Stimulated activated CD4-positive, alpha-beta T cell treated with anti-CD3 and anti-CD28 coated beads, Interleukin-2, amount 100 ng/mL, for 24 hours (primary cell): Measurements from ENCODE around the gene PLEKHB2.
"Not testable (repeated sequence)": the region's sequence is repeated elsewhere in the genome, so short reads cannot be mapped to it uniquely, and the experiment has no call there.

Experiments
- DNase-seq, 2 donors: peaks; one replicate each; pipeline ENCODE4 v3.0.0-alpha.2; 2020

Gene PLEKHB2

DNA sequence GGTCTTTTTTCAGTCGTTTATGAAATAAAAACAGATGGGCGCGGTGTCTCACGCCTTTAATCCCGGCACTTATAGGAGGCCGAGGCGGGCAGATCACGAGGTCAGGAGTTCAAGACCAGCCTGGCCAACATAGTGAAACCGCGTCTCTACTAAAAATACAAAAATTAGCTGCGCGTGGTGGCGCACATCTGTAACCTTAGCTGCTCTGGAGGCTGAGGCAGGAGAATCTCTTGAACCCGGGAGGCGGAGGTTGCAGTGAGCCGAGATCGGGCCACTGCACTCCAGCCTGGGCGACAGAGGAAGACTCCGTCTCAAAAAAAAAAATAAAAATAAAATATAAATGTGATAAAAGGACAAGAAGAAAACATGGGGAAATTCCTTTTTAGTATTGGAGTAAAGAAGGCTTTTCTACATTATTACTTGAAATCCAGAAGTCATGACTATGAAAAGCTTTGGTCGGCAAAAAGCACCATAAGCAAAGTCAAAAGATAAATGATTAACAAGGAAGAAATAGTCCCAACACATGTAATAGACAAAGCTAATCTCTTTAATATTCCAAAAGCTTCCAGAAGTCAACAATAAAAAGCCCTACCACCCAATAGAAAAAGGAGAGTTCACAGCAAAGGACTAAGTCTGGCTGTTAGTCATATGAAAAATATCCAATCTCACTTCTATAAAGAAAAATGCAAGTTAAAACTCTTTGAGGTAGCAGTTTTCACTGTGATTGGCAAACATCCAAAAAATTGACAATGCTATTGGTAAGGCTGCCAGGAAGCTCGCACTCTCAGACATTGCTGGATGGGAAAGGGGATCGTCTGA, 10.5 kb upstream of the PLEKHB2 start:
- no peak for DNase-seq

DNA sequence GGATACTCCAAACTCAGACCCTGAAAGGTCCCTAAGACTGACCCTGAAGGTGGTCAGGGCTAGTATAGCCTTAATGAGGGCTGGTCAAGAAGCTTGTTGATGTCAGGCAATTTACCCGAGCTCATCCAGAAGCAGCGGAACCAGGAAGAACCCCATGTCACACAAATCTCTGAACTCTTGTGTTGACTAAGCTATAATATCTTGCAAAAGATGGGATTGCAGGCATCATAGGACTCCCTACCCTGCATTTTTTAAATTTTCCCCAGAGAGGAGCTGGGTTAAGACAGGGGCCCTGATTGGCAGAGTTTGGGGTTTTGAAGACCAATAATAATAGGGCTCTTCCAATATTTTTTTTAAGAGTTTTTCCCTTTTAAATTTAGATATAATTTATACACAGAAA, 2.0 kb upstream of the PLEKHB2 start:
- no peak for DNase-seq

DNA sequence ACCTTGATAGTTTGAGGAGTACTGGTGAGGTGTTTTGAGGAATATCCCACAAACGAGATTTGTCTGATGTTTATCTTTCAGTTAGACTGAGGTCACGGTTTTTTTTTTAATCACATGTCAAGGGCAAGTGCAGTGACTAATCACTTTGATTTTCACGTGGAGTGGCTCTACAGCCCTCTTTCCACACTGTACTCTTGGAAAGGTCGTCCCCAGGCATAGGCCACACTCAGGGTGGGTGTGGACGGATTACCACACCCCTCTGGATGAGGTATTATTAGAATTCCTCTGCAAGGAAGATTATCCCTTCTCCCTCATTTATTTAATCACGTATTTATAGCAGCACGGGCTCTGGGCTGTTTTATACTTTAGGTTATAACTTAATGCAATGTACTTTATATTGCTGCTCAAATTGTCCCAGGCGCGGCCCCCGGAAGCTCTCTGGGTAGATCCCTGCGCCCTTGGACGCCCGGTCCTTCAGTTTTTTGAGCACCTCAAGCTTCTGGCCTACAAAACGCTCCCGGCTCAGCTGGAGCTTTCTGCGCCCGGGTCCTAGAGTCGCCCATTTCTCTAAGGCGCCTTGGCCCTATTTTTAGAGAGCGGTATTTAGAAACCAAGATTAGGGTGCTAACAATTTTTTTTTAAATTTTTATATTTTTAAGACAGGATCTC, 515 bp upstream of the PLEKHB2 start:
- DNase-seq, result peak; percentile 35 to 54

DNA sequence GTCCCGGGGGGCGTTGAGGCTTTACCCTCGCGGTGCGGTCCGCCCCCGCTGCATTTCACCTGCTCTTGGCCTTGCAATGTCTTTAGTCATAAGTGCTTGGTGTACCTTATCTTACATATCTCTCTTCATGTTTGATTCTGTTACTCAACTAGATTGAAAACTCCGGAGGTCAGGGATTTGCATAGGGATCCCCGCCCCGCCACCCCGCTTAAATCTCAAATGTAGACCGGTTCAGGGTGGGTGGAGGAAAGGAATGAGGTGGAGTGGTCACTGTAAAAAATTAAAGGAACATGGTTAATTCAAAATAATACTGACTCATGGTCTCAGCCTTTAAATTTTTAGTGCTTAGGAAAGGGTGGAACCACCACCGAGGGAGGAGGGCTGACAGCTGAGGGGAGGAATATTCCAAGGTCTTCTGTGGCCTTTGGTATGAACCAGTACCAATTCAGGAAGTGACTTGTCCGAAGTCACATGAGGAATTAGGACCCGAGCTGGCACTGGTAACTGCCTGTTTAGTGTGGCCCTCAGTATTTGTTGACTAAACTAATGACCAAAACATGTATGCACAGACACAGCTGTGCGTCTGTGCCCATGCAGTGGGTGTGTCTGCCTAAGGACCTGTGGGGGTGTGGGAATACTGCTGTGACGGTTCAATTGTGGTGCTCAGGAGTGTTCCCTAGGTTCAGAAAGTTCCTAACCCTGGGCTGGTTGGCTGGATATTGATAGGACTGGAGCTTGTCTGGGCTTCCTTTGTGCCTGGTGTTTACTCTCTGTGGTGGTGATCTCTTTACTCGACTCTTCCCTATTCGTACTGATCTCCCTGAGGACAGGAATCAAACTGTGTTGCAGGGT, 1.0 kb downstream of the PLEKHB2 start:
- DNase-seq, result peak; percentile 50 to 54

DNA sequence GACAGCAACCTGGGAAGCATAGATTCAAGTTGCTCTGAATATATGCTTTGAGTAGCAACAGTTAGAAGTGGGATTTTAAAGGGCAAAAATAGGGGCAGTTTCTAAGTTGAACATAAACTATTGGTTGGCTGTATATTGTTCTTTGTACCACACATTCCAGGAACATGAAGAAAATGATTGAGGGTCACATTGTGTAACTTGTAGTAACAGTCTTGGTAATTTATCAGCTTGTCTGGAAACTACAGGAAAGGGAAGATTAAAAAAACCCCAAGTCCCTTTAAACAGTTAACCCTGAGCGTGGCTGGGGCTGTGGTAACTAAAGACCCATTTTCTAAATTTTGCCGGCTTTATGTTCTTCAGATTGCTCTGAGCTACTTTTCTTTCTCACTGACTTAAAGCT, 7.4 kb downstream of the PLEKHB2 start:
- DNase-seq, result no peak

DNA sequence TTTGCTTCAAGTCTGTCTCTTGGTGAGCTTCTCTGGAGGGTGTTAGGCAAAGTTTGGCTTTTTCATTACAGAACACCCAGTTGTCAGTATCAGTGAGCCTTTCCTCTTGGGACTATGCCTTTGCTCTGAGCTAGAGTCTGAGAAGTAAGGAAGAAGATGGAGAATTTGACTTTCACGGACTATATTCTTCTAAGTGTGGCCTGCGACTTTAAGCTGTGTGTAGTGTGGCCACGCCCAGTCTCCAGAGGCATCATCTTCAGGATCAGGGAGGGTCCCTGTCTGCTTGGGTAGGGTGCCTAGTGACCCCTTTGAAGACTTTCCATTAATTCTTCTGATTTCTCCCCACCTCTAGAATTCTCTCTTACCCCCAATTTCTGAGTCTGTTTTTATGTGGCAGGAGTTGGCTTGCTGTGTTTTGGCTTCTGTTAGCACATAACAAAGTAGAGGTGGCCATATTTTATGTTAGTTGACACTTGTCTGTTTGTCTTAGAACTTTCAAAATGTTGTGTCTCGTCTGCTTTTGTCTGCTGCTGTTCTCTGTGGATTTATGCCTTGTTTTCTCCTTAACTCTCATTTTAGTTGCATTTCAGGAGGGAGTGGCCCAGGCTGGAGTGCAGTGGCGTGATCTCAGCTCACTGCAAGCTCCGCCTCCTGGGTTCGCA, 8.6 kb downstream of the PLEKHB2 start:
- no peak for DNase-seq

DNA sequence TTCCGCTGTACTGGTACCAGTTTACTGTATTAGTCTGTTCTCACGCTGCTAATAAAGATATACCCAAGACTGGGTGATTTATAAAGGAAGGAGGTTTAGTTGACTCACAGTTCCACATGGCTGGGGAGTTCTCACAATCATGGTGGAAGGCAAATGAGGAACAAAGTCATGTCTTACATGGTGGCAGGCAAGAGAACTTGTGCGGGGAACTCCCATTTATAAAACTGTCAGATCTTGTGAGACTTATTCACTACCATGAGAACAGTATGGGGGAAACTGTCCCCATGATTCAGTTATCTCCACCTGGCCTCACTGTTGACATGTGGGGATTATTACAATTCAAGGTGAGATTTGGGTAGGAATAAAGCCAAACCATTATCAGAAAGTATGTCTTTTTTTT, 9.8 kb downstream of the PLEKHB2 start:
- not testable (repeated sequence) for DNase-seq

DNA sequence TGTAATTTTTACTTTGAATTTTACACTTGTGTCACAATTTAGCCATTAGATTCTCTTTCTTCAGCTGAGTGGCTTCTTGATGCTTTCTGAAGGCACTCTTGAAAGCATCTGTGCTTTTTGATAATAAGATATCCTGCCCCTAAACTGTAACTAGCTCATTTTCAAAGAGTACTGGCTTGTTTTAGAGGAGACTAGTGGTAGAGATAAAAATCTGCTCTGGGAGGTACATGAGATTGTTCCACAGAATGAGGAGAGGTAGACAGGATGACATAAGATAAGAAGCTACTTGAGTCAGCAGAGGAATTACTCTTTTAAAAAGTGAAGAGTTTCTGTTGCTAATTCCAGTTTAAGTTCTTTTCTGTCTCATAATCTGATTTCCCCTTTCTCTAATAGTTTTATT, 10.6 kb downstream of the PLEKHB2 start:
- DNase-seq, result no peak

DNA sequence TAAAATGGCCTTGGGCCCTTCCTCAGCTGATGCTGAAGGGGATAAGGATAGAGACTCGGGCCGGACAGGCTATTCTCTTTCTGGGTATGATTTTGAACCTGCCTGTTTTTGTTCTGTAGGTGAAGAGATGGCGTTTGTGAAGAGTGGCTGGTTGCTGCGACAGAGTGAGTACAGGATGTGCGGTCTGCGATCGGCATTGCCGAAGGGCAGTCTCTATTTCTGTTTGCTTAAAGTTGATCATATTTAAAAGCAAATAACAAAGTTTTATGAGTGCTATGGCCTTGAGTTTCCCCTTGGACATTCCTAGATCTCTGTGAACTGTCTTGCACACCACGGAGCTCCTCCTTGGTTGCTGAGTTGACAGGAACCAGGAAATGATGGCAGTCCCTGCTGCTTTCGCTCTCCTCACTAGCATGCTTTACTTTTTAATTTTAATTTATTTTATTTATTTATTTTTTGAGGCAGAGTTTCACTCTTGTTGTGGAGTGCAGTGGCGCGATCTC, 15.7 kb downstream of the PLEKHB2 start:
- DNase-seq, result no peak

DNA sequence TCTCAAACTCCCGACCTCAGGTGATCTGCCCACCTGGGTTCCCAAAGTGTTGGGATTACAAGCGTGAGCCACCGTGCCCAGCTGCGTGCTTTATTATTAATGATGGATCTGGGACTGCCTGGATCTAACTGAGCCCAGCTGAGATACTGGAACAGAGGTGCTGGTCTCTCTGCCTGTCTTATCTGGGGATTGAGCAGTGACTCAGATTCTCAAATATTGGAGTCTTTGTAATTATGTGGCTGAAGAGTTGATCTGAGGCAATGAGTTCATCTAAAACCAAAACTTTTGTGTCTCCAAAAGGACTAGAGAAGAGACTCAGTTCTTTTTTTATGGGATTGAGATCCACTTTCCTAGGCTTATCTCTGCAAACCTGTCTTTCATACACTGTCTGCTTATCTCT, 16.3 kb downstream of the PLEKHB2 start:
- no peak for DNase-seq

DNA sequence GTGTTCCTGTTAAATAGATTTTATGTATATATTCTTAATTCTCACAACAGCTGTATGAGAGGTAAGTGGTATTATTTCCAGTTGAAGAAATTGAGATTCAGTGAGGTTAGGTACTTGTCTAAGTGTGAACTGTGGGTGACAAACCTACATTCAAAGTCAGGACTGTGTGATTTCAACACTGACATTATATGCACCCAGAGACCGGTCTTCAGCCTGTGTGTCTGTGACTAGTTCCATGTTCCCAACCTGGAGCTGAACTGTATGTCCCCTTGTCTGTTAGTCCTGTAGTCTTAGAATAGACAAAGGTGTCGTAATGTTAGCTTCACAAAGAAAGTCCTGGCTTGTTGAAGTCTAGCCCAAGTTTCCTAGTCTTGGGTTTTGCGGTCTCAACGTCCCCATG, 17.4 kb downstream of the PLEKHB2 start:
- no peak for DNase-seq

DNA sequence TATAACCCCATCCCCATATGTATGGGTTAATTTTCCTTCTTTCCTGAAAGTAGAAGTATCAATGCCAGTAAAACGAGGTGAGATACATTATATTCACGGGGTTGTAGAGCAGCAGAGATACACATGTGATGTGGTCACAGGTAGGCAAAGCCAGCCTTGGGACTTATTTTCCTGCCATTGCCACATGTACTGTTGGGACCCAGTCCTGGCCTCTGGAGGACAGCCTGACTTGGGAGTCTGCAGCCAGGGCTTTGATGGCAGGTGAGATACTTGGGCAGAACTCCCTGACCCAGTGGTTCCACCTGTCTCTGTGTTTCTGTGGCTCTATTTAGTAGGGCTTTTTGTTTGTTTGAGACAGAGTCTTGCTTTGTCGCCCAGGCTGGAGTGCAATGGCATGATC, 18.1 kb downstream of the PLEKHB2 start:
- DNase-seq, result no peak

DNA sequence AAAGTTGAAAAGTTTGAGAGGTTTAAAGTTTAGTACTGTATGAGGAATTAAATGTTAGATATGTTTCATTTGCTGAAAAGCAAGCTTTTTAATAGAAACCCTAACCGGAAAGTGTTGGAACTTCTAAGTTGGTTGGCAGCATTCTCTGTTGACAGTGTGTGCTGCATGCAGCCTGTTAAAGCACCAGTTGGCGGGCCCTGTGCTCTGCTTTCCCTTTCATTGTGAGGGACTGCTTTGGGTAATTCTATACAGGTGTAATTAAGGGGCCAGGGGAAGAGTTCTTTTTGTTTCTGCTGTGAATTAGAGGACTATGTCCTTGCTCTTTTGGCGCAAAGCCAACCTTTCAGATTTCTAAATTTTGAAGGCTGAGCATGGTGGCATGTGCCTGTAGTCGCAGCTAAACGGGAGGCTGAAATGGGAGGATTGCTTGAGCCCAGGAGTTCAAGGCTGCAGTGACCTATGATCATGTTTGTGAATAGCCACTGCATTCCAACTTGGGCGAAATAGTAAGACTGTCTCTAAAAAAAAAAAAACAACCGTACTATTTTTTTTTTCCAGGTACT, 20.1 kb downstream of the PLEKHB2 start:
- DNase-seq, result no peak

DNA sequence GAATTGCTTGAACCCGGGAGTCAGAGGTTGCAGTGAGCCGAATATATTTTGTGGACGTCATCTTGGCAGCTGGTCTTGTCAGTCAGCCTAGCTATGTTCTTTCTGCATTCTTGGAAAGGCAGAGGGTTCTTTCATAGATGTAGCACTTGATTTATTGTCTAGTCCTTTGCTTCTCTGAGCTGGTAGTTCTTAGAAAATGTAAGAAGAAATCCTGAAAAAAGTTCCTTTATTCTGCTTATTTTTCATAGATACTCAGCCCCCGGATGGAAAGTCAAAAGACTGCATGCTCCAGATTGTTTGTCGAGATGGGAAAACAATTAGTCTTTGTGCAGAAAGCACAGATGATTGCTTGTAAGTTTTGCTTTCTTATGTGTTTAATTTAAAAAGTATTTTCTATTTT, 21.3 kb downstream of the PLEKHB2 start:
- no peak for DNase-seq

DNA sequence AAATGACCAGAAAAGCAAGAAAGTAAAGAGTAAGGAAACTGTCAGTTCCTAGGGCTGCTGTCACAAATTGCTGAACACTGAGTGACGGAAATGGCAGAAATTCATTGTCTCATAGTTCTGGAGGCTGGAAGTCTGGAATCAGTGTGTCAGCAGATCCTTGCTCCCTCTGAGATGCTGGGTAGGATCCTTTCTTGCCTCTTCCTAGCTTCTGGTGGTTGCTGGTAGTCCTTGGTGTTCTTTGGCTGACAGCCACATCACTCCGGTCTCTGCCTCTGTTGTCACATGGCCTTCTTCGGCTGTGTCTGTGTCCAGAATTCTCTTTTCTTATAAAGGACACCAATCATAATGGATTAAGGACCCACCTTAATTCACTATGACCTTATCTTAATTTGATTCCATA, 21.9 kb downstream of the PLEKHB2 start:
- DNase-seq, result no peak

DNA sequence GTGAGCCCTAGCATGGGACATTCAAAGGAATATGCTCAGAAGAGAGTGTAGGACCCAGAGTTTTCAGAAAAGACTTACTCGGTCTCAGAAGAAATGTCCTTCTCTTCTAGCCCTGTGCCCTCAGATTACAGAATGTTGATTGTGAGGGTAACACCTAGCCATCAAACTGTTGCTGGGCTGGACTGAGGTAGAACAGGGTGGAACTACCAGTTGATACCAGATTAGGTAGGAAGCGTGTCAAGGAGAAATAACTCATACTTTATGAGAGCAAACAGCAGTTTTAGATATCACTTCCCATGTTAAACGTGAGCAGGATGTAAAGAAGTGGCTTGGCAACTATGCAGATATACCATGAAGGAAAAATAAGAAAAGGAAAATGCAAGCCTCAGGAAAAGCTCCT, 22.8 kb downstream of the PLEKHB2 start:
- DNase-seq, result no peak

DNA sequence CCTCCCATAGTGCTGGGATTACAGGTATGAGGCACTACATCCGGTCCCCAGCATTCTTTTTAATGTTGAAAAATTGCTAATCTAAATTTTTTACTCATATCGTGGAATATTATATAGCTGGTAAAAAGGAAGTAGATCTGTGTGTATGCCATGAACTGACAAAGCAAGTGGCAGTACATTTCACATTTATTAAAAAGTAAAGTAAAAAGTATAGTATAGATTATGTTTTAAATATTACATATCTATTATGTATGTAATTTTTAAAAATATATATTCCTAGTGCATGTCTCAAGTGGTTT, 25.1 kb downstream of the PLEKHB2 start:
- DNase-seq, result no peak

DNA sequence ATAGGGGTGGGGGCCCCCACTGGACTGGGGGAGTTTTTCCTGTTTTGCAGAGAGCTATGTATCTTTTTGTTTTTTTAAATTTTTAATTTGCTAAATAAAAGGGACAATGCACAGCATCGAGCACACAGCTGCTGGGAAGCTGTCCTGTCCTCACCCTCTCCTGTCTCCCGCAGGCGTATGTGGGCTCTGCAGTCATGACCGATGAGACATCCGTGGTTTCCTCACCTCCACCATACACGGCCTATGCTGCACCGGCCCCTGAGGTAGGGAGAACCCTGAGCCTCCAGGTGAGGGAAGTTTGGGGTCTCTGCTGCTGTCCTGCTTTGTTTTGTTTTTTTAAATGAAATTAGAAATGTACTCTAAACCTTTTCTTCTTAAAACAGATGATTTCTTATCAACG, 27.6 kb downstream of the PLEKHB2 start:
- no peak for DNase-seq

DNA sequence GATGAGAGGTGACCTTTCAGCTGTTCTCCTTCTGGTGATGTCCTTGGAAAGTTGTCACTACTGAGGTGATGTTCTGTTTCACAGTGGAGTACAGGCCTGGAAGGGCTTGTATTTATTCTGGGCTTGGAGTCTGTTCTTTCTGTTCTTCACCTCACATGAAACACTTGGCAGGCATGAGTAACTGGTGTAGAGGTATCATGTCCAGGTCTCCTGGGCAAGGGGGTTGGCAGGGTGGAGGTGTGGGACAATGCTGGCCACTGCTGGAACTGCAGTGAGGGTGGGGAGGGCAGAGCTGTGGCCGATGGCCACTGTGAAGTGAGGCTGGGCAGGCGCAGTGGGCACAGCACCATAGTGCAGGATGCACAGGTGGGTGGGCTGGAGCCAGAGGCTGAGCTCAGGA, 35.4 kb downstream of the PLEKHB2 start:
- DNase-seq, result no peak

DNA sequence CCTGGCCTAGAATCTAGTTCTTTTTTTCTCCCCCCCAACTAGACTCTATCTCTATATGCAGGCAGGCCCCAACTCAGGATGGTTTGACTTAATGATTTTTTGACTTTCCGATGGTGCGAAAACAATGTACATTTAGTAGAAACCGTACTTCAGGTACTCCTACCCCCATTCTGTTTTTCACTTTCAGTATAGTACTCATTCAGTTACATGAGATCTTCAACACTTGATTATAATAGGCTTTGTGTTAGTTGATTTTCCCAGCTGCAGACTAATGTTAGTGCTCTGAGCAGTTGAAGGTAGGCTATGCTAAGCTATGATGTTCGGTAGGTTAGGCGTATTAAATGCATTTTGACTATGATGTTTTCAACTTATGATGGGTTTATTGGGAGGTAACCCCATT, 37.7 kb downstream of the PLEKHB2 start:
- no peak for DNase-seq

DNA sequence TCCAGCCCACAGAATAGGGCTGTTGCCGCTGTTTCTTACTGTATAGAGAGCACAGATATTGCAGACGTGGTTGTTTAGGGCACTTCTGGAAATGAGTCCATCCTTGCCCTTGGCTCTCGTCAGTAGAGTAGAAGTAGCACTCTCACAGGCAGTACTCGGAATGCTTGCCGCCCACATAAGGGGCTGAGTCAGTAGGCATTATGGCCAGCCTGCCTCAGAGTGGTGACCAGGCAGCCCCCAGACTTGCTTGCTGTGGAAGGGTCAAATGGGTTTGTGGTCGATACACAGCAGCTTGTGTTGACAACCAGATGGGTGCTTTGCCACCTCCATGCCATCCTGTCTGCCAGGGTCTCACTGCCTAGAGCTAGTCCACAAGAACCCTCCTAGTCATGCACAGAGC, 38.7 kb downstream of the PLEKHB2 start:
- no peak for DNase-seq

DNA sequence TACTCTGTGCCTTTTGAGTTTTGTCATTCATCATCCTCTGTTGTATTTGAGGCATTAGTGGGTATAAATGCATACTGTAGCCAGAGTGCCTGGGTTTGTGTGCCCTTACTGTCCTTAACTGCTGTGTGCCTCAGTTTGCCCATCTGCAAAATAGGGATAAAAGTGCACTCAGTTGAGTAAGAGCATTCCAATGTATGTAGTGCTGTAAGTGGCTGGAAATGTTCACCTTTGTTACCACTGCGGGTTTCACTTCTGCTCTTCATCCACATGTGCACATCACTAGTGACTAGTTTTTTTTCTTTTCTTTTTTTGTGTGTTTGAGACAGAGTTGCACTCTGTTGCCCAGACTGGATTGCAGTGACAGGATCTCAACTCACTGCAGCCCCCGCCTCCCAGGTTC, 39.9 kb downstream of the PLEKHB2 start:
- no peak for DNase-seq

DNA sequence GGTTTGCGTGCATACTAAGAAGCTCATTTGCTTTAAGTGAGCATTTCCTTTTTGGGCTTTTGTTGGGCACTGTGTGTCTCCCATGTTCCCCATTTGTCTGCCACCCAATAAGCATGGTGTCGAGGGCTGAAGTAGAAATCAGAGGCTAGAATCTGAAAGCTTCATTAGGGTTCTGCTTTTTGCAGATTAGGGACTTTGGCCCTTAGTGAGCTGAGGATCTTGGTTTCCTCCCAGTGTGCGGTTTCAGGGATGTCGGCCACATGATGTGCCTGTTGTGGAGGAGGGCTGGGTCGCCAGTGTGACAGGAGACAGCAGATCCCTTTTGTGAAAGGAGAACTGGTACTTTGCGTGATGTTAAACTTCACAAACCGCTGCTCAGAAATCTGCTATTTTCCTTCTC, 41.1 kb downstream of the PLEKHB2 start:
- DNase-seq, result no peak
